Lower leg skin (tissue), 3 donors: ENCODE data around the gene SERPINA10.

Experiments
- POLR2A ChIP-seq, 2 donors: fragments of 450-650 bp; IDR thresholded peaks; one replicate each; pipeline ENCODE4 v1.6.1; 2016 to 2017; ENCODE audit warnings: antibody characterized with exemption in 2 of 2, mild to moderate bottlenecking in 1 of 2, moderate library complexity in 1 of 2
- TF ChIP-seq, protein P1 (sequence below), 3 donors: fragments of 450-650 bp; IDR thresholded peaks; one replicate each; pipeline ENCODE4 v1.5.1; 2016; ENCODE audit warnings: antibody characterized with exemption in 3 of 3, mild to moderate bottlenecking in 3 of 3, moderate library complexity in 2 of 3

DNA sequence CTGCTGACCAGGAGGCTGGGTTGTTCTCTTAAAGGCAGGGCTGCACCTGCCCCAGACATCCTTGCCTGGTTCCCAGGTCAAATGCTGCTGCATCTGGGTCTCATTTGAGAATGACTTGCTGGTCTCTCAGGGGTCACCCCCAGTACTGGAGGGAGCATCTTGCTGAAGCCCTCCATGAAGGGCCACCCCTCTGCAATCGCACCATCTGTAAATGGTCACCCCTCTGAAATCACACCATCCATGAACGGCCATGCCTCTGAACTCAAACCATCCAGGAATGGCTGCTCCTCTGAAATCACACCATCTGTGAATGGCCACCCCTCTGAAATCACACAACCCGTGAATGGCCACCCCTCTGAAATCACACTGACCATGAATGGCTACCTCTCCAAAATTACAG lies 37.4 kb upstream of the SERPINA10 start:
- TF ChIP-seq, protein P1, sequence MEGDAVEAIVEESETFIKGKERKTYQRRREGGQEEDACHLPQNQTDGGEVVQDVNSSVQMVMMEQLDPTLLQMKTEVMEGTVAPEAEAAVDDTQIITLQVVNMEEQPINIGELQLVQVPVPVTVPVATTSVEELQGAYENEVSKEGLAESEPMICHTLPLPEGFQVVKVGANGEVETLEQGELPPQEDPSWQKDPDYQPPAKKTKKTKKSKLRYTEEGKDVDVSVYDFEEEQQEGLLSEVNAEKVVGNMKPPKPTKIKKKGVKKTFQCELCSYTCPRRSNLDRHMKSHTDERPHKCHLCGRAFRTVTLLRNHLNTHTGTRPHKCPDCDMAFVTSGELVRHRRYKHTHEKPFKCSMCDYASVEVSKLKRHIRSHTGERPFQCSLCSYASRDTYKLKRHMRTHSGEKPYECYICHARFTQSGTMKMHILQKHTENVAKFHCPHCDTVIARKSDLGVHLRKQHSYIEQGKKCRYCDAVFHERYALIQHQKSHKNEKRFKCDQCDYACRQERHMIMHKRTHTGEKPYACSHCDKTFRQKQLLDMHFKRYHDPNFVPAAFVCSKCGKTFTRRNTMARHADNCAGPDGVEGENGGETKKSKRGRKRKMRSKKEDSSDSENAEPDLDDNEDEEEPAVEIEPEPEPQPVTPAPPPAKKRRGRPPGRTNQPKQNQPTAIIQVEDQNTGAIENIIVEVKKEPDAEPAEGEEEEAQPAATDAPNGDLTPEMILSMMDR (IDR thresholded peaks at IDR 0.05): no peak
- no peak for TF ChIP-seq POLR2A (IDR thresholded peaks at IDR 0.05)
